Calu3 (cell line): ENCODE data around the gene SVOP. TPM values are rescaled to one million over a fixed set of nuclear protein-coding genes. Genes with fewer than 3 reads are reported as not detected.

Experiments used
- BruUV-seq: library from RNA; stranded (reverse); fragments of 400-500 nt; replicated peaks from 2 replicates; lab custom pipeline; 2021; lab: Mats Ljungman, UMichigan
- CTCF ChIA-PET: fragments of 300-600 bp; sonication (Branson Sonifier 250); formaldehyde crosslinking; loops from one replicate; lab custom pipeline; 2022; ENCODE audit warnings: antibody characterized with exemption; lab: Charles Lee
- DNase-seq: peaks from one replicate; pipeline ENCODE4 v3.0.0; 2022
- H3K27ac Mint-ChIP-seq: one replicate; pipeline ENCODE4 v1.8.0; 2022; ENCODE audit warnings: mixed read lengths; ENCODE audit not compliant: unreplicated experiment
- H3K27me3 Mint-ChIP-seq: one replicate; pipeline ENCODE4 v1.8.0; 2022; ENCODE audit warnings: mixed read lengths; ENCODE audit not compliant: unreplicated experiment
- H3K36me3 Mint-ChIP-seq: one replicate; pipeline ENCODE4 v1.8.0; 2022; ENCODE audit warnings: mild to moderate bottlenecking, moderate library complexity, mixed read lengths; ENCODE audit not compliant: insufficient read depth, unreplicated experiment
- H3K4me1 Mint-ChIP-seq: one replicate; pipeline ENCODE4 v1.8.0; 2022; ENCODE audit warnings: mild to moderate bottlenecking, low read depth, mixed read lengths; ENCODE audit not compliant: unreplicated experiment
- H3K4me3 Mint-ChIP-seq: one replicate; pipeline ENCODE4 v1.8.0; 2022; ENCODE audit warnings: mild to moderate bottlenecking, low read depth, moderate library complexity, mixed read lengths; ENCODE audit not compliant: unreplicated experiment
- H3K9me3 Mint-ChIP-seq: one replicate; pipeline ENCODE4 v1.8.0; 2022; ENCODE audit warnings: low read depth, mixed read lengths; ENCODE audit not compliant: unreplicated experiment
- CTCF ChIP-seq: fragments of 200-600 bp; IDR thresholded peaks from one replicate; pipeline ENCODE4 v1.8.0; 2022; ENCODE audit warnings: antibody characterized with exemption; ENCODE audit not compliant: unreplicated experiment
- intact Hi-C: fragments of 100-400 bp; cut with micrococcal nuclease; formaldehyde crosslinking; loops from one replicate; pipeline ENCODE4 v1.10.0; 2022; ENCODE audit not compliant: unreplicated experiment
- total RNA-seq: library from RNA; stranded (reverse); gene quantifications from 2 replicates; pipeline ENCODE4 v1.2.3, GENCODE V29; 2022

SVOP gene
- total RNA-seq, 1 experiment from 2014 or later, result not detected

DNA sequence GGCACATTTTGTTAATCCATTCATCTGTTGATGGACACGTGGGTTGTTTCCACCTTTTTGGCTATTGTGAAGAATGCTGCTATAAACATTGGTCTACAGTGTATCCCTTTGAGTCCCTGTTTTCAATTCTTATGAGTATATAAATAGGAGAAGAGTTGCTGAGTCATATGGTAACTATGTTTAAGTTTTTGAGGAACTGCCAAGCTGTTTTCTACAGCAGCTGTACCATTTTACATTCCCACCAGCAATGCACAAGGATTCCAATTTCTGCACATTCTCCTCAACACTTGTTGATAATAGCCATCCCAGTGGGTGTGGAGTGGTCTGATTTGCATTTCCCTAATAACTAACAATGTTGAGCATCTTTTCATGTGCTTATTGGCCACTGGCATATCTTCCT is 6.9 kb upstream of the SVOP start:
- CTCF ChIA-PET, result no interaction called here
- TF ChIP-seq CTCF, result no peak
- Mint-ChIP-seq H3K27me3 (peaks cover 52% of the 10 kb centered on the region), H3K36me3 (no peaks in the 10 kb centered on the region), H3K9me3 (no peaks in the 10 kb centered on the region), H3K4me3 (no peak overlapping the region), H3K27ac (no peak overlapping the region), H3K4me1 (no peaks in the 10 kb centered on the region)
- intact Hi-C loops, result no loop called here
- no peak for DNase-seq
- BruUV-seq, result no TSS peak

DNA sequence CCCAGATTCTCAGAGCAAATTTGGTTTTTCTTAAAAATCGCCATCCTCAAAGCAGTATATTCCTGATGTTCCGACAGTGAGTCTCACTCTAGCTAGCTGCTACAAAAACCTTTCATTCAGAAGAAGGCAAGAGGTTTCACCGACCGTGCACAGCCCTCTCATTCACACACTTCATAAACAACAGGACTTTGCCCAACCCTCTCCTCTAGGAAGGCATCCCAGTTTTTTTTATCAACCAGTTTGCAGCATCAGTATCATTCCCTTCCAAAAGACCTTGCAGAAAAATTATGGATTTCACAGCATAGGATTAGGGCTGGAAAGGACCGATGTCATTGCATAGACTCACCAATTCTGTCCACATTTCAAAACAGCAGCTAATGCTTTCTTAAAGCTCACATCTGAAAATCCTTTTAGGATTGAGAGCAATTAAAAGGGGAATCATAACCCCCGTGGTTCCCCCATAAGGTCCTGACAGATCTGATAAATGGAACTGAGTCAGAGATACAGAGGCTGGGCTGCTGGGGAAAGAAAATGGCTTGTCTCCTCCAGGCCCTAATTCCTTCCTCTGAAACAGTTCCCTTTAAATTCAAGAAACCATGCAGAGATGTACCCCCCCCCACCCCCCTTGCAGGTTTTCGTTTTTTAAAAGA is 597 bp downstream of the SVOP start:
- no peaks in the 10 kb centered on the region for H3K36me3 Mint-ChIP-seq
- no peak overlapping the region for H3K27ac Mint-ChIP-seq
- intact Hi-C loops, result loop anchor here (1.0 kb wide), 1 partner anchor 32 kb away; the partner anchor contains the start of gene USP30
- H3K27me3 Mint-ChIP-seq, result peaks cover 45% of the 10 kb centered on the region
- CTCF ChIA-PET, result interaction anchor here (0.6 to 0.8 kb wide), 3 partner anchors 12 to 55 kb away, joined by 3 to 9 read pairs (median 3); no protein-coding TSS in a partner anchor
- H3K4me1 Mint-ChIP-seq, result no peaks in the 10 kb centered on the region
- no peak for DNase-seq
- no peak for TF ChIP-seq CTCF
- BruUV-seq, result no TSS peak
- H3K4me3 Mint-ChIP-seq, result no peak overlapping the region
- H3K9me3 Mint-ChIP-seq, result no peaks in the 10 kb centered on the region

DNA sequence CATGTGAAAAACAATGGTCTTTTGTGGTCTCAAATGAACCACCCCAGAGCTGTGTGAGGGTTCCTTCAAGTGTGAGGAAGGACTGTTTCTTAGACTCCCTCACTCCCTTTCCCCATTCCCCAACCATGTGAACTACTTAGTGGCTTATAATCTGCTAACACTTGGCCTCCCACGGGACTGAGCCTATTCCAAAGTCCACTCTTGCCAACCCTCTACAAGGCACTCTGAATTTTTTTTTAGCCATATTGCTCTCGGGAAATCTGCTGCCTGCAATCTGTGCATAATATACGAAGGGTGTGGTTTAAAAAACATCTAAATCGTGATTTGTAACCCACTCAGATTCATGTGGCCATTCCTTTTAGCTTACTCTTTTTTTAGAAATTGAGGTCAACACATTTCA is 2.6 kb downstream of the SVOP start:
- Mint-ChIP-seq H3K9me3 (no peaks in the 10 kb centered on the region), H3K36me3 (no peaks in the 10 kb centered on the region), H3K4me3 (no peak overlapping the region), H3K27ac (no peak overlapping the region), H3K4me1 (no peaks in the 10 kb centered on the region), H3K27me3 (peaks cover 58% of the 10 kb centered on the region)
- no peak for DNase-seq
- BruUV-seq, result no TSS peak
- no peak for TF ChIP-seq CTCF
- CTCF ChIA-PET, result interaction anchor here (1.0 kb wide), 1 partner anchor 75 kb away, joined by 3 read pairs; the partner anchor contains the start of gene ALKBH2
- intact Hi-C loops, result no loop called here

- BruUV-seq, result no TSS peak
- no peak for DNase-seq
- Mint-ChIP-seq H3K9me3 (no peaks in the 10 kb centered on the region), H3K36me3 (no peaks in the 10 kb centered on the region), H3K4me1 (no peaks in the 10 kb centered on the region), H3K4me3 (no peak overlapping the region), H3K27ac (no peak overlapping the region), H3K27me3 (peaks cover 66% of the 10 kb centered on the region)
- CTCF ChIA-PET, result no interaction called here
- intact Hi-C loops, result no loop called here
- no peak for TF ChIP-seq CTCF
Observed at GRCh38 chr12:109016978-109017377, 3.9 kb downstream of the SVOP start.
